ENCODE data around the gene CENPE. TPM values are rescaled to one million over a fixed set of nuclear protein-coding genes. Genes with fewer than 3 reads are reported as not detected.

Gene CENPE
- total and polyA plus RNA-seq, 4 donors = 0.25 to 20.9 (median 0.72) TPM

- H3K4me3 ChIP-seq (ENCODE audit: low read depth in 1 of 3, low read length in 3 of 3) = peak within 1 kb of the TSS; percentile 62 to 78 (median 70)
- WGBS = 13% methylated on average over 21 of the region's 21 CpGs
Measured at GRCh38 chr4:103076747-103077347, 121.3 kb downstream of the CENPE start, which contains the start of gene SLC9B2. SLC9B2 (minus strand) TSS chr4:103076761; CDS start chr4:103067550, 9,211 bp downstream.

More at GRCh38 chr4:103076747-103077347, 121.3 kb downstream of the CENPE start, which contains the start of gene SLC9B2:
- no peak for DNase-seq (ENCODE audit: low spot score)
- Histone ChIP-seq H3K27me3 (ENCODE audit: control insufficient read depth in 4 of 4, insufficient read depth in 4 of 4, low read length in 3 of 4) (no peaks in the 10 kb centered on the region), H3K4me1 (ENCODE audit: control insufficient read depth in 4 of 4, insufficient read depth in 4 of 4, low read length in 3 of 4) (peaks cover 0 to 22% (median 10%) of the 10 kb centered on the region in 4 donors), H3K36me3 (ENCODE audit: control insufficient read depth in 4 of 4, insufficient read depth in 3 of 4, low read depth in 1 of 4, low read length in 3 of 4) (peaks cover 0 to 10% (median 3%) of the 10 kb centered on the region in 4 donors), H3K27ac (ENCODE audit: low read depth in 1 of 2, low read length in 2 of 2) (peak within 1 kb of the TSS; percentile 97 to 99), H3K9ac (ENCODE audit: low read depth in 1 of 2, low read length in 2 of 2) (peak within 1 kb of the TSS; percentile 57 to 98), H3K9me3 (ENCODE audit: control insufficient read depth in 4 of 4, low read length in 3 of 4) (no peaks in the 10 kb centered on the region)
- TF ChIP-seq RXRA (IDR thresholded peaks at IDR 0.05) (no peak), CTCF (IDR thresholded peaks at IDR 0.05; ENCODE audit: low read depth, low read length, missing input control) (no peak), HNF4A (conservative IDR thresholded peaks at IDR 0.05) (peak in 1 of 2 donors; percentile 25), ZBTB33 (IDR thresholded peaks at IDR 0.05) (peak; percentile 82), ATF3 (IDR thresholded peaks at IDR 0.05) (no peak), REST (IDR thresholded peaks at IDR 0.05) (no peak), RAD21 (IDR thresholded peaks at IDR 0.05) (no peak)

Measured in liver (tissue), 9 donors.